ENCODE data around the gene NXPH1.

- no peak for TF ChIP-seq POLR2A (IDR thresholded peaks at IDR 0.05; ENCODE audit: low read length)
- TF ChIP-seq GATA1 (IDR thresholded peaks at IDR 0.05; ENCODE audit: low read depth, low read length) = no peak
Measured at GRCh38 chr7:8453535-8453934, 20.1 kb downstream of the NXPH1 start.

Data from erythroblast (primary cell).